Mesenteric fat pad (tissue), 1 donor: ENCODE results near the gene DCLK1. TPM values are rescaled to one million over a fixed set of nuclear protein-coding genes. Genes with fewer than 3 reads are reported as not detected.

Source experiments
- DNase-seq: peaks from one replicate; pipeline ENCODE4 v3.0.0-alpha.2; 2020; ENCODE audit warnings: low spot score
- total RNA-seq: library from RNA; stranded (reverse); fragmentation: NEBNext Ultra II Directional; extraction: Animal tissue kit (Norgen Biotek cat#: 25700); gene quantifications from one replicate; pipeline ENCODE4 v1.2.1, GENCODE V29; 2021
- donor health status: DM: yes; HTN: yes; CAD: no.

The DCLK1 gene
- total RNA-seq, 1 donor from 2014 or later: 24.3 TPM

DNA sequence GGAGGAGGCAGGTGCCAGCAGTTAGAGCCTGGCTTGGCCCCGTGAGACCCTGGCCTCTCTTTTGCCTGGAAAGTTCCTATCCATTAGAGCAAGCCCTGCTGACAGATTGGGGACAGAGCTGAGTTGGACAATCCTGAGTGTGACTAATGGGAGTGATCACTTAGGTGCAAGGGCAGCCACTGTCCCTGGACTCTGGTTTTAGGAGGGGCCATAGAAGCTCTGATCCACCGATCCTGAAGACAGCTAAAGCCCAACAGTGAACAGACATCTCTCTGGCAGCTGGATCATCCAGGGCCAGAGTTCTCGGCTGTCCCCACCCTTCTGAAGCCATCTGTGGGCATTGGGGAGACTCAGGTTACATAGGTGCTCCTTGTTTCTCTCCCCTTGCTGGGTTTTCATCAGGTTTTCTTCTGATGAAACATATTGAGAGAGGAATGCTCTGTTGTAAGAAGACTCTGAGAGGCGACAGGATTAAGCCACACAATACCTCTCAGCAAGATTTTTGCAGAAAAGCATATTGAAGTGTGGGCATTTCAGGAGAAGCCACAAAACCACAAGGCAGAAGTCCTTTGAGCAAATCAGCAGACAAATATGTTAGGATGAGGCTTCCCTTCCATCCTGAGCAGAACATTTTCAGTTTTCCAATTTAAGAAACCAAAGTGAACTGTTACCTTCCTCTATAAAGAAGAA lies 366.7 kb downstream of the DCLK1 start:
- no peak for DNase-seq

DNA sequence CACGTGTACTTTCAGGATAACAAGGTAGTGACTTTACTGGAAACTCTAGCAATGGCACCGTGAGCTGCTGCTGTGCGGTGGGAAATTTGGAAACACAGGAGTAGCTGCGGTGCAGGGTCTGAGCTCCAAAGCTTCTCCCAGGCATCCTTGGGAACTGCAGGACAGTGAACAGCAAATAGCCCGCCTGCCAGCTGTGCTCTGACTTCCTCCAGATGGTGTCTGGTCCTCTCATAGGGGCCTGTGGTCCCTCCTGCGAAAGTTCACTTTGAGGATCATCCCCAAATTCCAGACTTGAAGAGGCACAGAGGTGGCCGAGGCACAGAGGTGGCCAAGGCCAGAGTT lies 367.4 kb downstream of the DCLK1 start:
- DNase-seq: no peak

DNA sequence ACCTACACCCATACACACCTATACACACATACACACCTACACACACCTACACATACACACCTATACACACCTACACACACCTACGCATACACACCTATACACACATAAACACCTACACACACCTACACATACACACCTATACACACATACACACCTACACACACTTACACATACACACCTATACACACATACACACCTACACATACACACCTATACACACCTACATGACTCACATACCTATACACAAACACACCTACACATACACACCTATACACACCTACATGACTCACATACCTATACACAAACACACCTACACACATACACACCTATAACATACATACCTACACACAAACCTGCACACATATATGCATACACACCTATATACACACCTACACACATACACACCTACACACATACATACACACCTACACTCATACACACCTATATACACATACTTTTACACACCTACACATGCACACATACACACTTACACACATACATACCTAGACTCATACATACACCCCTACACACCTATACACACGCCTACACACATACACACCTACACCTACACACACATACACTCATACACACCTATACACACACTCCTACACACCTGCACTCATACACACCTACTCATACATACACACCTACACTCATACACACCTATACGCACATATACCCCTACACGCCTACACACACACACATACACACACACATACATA lies 368.0 kb downstream of the DCLK1 start:
- DNase-seq: no peak

DNA sequence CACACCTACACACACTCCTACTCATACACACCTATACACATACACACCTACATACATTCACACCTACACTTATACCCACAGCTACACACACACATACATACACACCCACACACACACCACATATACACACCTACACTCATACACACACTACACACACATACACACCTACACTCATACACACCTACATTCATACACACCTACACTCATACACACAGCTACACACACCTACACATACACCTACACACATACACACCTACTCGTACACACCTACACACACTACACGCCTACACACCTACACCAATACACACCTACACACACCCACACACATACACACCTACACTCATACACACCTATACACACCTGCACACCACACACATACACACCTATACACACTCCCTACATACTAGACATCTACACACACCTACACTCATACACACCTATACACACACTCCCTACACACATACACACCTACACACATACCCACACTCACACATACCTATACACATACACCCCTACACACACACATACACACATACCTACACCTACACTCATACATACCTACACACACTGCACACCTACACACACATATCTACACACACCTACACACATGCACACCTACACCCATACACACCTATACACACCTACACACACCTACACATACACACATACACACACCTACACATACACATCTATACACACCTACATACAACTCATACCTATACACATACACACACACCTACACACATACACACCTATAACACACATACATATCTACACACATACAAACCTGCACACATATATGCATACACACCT lies 369.5 kb downstream of the DCLK1 start:
- DNase-seq: no peak

DNA sequence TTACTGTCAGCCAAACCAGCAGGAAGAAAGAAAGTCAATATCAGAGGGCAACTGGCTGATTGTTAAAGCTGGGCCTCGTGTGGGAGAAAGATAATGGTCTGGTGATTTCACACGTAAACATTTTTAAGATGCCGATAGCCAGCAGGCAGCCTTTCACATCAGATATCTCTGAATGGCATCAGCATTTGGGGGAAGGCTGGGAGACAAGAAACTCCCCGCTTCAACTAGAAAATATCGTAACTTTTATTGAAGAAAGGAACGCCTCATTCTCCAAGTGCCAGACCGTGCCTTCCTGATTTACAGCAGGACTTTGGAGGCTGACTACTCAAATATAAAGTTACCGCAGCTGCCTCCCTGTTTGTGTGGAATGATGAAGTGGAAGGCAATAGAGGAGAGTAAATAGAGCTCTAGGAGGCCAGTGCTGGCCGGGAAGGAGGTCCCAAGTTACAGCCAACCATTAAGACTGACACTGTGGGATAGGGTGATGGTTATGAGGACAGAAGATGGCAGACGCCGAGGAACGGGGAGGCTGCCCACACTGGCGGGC lies 370.4 kb downstream of the DCLK1 start:
- no peak for DNase-seq

DNA sequence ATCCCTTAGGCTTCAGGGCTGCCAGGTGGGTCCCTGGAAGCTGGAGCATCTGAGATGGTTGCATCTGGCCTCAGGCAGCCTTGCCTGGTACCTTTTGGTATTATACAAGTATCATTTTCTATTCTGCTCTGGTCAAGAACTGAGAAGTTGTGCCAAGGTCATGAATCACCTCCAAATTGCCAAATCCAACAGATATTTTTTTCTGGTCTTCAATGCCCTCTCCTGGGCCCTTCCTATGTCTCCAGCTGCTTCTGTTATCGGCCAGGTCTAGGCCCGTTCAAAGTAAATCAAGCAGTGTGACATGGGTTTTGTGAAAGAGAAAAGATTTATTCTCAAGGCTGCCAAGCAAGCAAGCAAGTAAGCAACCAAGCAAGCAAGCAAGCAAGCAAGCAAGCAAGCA lies 383.6 kb downstream of the DCLK1 start:
- no peak for DNase-seq

DNA sequence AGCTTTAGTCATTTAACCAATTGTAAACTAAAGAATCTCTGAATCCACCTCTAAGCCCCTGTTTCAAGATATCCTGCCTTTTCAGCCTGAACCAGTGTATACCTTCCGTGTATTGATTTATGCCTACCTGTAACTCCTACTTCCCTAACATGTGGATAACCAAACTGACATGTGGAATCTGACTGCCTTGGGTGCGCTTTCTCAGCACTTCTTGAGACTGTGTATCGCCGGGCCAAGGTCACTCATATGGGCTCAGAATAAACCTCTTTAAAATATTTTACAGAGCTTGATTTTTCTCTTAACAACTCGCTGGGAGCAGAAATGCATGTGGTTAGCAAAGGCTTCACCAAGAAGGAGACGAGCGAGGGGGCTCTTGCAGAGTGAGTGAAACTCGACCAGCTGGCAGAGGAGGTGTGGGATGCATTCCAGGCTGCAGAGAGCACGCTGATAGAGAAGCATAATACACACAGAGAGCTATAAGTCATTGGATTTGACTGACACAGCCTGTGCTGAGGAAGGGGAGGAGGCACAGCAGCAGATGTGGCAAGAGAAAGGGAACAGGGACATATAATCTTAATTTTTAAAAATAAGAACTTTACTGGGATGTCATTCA lies 386.5 kb downstream of the DCLK1 start:
- no peak for DNase-seq

DNA sequence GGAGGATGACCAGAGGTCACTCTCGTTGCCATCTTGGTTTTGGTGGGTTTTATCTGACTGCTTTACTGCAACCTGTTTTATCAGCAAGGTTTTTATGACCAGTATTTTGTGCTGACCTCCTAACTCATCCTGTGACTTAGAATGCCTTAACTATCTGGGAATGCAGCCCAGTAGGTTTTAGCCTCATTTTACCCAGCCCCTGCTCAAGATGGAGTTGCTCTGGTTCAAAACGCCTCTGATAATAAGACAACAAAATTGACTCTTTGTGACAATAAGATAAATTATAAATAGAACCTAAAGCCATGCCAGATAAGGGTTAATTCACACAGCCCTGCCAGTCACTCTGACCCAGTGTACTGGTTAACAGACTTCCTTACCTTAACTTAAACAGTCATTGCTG lies 387.0 kb downstream of the DCLK1 start:
- no peak for DNase-seq

DNA sequence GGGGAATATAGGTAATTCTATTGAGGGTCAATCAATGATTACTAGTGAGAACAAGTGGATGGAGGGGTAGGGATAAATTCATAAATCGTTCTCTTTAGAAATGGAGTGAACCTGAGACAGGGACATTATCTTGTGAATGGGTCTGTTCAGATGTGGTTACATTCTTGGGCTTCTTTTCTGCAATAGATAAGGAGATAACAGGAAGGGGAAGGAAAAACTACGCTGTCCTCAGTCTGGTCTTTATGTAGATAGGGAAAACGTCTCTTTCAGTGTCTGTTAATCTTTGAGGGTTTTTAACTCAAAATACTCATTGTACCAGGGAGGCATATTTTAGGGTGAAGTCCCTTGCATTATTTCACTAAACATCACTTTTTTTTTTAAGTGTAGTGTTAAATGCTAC lies 388.0 kb downstream of the DCLK1 start:
- DNase-seq: no peak

DNA sequence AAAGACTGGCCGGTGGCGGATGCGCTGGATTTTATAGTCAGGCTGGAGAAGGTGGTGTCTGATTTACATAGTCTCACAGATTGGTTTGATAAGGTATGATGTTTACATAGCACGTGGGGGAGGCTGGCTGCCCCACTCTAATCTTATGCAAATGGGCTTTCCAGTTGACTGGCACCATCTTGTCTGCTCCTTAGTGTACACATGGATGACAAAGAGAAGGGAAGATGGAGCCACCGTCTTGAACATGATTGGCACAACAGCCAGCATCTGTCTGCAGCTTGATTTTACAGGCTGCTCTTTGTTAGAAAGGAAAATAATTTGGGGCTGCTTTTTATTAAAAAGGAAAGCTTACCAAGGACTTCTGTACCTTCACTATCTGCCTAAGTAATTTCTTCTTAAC lies 389.5 kb downstream of the DCLK1 start:
- no peak for DNase-seq

DNA sequence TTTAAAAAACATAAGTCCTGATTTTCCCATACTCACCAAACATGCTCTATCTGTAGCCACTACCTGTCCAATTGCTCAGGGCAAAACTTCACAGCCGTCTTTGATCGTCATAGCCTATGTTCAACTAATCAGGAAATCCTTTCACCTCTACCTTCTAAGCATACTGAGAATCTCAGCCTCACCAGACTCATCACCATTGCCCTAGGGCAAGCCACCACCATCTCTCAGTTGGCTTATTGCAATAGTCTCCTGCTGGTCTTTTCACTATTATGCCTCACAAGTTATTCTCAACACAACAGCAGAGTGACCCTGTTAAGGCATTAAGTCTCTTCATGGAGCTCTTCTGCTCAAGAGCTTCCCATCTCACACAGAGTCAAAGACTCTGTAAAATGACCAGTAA lies 394.3 kb downstream of the DCLK1 start:
- no peak for DNase-seq

DNA sequence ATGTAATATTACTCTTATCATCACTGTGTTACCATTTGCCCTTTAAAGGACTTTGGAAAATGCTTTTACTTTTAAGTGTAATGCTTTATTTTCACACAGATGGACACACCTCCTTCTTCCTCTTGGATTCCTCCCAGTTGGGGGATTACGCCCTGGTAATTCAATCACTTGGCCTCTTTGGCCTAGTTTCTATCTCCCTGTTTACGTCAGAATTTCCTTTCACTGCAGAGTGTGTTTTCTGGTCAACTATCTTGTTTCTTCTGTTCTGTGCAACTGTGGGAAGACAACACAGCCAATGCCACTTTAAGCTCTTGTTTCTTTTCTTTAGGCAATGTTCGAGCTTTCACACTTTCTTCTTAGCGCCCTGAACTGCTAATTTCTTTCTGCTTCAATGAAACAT lies 397.4 kb downstream of the DCLK1 start:
- no peak for DNase-seq

DNA sequence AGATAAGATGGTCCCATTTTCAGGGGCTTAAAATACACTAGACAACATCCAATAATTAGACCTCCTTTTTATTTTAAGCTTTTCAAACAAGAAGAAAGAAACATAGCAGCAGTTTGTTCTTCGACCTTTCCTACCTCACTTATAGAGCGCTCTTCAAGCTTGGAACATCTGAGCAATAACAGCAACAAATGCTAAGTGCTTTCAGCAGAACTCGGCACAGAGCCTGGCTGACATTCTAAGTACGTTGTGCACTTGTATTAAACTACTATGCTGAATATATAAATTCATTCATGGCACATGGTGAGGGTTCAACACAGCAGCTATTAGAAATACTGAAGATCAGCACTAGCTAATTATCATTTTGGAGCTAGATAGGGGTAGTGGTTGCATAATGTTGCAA lies 398.6 kb downstream of the DCLK1 start:
- no peak for DNase-seq

DNA sequence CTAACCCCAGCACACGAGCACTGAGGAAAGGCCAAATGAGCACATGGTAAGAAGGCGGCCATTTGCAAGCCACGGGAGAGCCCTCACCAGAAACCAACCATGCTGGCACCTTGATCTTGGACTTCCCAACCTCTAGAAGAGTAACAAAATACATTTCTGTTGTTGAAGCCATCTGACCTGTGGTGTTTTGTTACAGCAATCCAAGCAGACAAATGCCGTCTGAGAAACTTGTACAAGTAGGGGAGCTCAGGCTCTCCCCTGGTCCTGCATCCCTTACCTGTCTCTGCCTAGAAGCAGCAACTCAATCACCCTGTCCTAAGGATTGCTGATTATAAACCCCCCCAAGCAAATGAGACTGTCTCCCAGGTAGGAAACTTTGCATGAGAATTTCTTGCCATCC lies 399.7 kb downstream of the DCLK1 start:
- DNase-seq: no peak

DNA sequence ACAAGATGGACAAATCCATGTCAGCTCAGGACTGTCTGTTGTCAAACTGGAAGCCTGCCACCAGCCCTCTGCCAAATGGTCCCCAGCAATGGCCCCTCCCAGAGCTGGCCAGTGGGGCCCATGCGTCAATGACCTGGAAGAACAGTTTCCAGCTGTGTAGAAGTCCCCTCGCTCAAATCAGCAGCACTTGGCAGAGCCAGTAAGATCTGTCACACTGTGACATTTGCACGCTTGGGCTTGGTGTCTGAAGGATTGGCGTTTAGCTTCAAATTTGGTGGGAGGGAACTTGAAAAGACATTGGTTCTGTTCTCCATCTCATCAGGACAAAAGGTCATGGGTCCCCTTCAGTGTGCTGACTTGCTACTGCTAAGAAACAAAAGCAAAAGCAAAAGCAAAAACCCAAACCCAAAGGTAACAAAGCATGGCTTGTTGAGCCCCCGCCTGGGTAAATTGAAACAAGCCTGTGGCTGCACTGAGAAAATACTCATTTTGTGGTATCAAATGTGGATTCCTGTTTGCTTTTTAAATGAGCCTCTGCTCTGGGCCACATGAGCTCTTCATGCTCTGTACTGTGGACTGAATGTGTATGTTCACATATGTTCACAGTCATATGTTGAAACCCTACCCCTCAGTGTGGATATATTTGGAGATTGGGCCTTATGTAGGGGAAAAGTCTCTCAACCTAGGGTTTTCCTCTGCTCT lies 401.1 kb downstream of the DCLK1 start:
- DNase-seq: no peak

DNA sequence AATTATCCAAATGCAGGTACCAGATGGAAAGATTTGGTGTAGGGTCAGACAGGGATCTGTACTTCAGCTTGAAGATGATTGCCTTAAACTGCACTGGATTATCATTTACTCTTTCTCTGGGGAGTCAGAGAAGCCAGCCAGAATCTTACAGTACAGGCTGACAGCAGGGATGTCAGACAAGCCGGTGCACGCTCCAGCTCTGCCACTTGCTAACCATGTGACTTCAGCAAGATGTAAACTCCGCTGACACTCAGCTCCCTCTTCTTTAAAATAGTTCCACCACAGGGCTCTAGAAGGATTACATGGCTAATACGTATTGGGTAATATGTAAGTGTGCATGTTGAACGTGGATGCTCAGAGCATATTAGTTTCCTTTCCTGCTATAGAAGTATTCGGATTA lies 403.3 kb downstream of the DCLK1 start:
- DNase-seq: no peak

DNA sequence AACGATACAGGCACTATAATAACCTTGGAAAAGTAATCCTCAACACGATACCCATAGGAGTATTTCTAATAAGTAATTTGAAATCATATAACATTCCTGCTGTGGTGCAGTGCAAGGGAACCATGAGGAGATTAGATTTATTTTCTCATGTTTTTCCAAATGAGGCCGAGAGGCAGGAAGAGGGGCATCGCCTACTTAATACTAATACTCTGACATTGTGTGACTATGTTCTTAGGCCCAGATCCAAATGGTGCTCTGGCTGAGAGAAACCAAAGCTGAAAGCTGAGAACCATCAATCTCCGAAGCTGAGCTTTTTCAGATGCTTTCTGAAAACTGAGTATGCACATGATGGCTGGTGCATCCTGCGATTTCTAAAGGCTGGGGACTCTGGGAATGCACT lies 406.7 kb downstream of the DCLK1 start:
- DNase-seq: no peak

DNA sequence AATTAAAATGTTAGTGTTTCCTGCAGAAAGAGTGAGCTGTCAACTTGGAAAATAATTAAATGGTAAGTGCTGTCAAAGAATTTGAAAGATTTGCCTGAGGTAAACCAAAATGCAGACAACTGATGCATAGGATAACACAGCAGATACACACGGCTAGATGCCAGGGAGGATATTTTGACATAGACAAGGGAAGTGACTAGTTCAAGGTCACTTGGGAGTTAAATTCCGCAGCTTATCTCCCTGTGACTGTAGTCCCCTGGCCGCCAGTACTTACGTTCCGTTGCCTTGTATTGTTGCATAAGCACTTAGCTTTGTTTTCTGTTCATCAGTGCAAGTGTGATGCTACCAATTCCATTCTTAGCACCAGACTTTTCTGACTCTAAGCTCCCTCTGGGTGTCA lies 407.4 kb downstream of the DCLK1 start:
- no peak for DNase-seq

DNA sequence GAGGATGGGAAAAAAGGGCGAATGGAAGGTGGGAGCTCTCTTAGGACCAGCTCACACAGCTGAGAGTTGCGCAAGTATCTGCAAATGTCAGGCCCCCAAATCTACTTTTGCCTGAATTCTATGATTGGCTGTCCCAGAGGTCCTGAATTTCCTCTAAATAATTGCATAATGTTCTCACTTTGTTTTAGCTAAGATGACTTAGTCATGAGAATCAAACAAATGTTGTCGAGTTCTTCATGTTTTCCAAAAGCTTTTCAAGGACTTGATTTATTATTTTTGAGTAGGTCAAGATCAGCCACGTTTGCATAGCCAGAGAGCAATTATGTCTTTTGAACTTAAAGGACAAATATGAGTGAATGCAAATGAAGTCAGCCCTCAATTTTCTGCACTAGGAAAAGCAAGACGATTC lies 408.1 kb downstream of the DCLK1 start:
- no peak for DNase-seq

DNA sequence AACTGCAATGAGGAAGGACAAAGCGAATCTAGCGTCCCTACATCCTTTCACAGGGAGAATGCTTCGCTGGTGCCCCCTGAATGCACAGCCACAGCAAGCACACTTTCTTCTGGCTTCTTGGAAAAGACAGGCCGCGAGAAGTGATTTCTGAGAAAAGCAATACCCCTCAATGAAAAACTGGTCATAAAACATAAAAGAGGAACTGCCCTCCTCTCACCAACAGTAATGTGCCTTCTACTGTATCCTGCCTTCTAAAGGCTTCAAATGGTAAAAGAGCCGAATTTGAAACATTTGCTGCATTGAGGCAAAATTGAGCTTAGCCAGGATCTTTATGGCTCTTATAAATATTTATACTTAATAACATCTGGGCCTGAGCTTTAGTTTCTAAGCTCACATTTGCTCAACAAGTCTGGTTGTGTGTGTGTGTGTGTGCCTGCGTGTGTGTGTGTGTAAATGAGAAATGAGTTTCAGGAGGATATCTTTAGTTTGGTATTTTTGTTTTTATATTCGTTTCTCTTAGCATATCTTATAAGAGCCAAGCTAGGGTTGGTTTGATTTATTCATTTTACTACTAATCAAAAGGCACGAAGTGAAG lies 408.6 kb downstream of the DCLK1 start:
- DNase-seq: no peak
